ENCODE results near the gene TCHHL1. TPM values are rescaled to one million over a fixed set of nuclear protein-coding genes. Genes with fewer than 3 reads are reported as not detected.
A peak's percentile ranks its signal among the peaks of the same experiment; 100 is the strongest.

Gene TCHHL1
- total RNA-seq, 1 donor from 2014 or later = not detected

DNA sequence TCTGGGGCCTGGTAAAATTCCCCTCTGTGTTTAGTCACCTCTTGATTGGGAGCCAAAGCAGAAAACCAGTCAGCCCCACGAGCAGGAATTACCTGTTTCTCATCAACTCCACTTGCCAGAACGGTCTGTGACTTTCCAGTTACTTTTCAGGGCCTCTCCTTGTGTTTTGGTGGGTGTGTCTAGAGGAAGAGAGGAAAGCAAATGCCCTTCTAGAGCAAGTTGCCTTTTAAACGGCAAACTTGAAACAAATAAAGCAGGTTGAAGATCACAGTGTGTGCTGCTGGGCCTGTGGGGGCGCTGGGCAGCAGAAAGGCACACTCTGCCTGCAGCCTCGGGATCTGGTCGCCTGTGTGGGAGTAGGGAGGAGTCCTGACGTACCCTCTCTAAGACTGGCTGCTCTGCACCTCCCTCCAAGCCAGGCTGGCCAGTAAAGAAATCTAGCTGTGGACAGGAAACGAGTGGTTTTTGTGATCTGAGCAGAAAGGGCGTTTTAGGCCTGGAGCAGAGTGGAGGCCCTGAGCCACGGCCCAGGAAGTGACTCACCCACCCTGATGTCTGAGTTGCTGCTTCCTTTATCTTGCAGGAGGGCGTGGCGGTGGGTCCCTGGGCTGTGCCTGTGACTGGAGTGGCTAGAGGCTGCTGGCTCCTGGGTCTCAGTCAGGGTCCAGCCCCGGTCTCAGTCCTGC is 41.0 kb downstream of the TCHHL1 start:
- Histone ChIP-seq H3K4me1 (peaks cover 35% of the 10 kb centered on the region), H3K27me3 (no peaks in the 10 kb centered on the region), H3K36me3 (no peaks in the 10 kb centered on the region), H3K4me3 (peak overlapping the region; percentile 12 to 21), H3K27ac (peak overlapping the region; percentile 94), H3K9me3 (no peaks in the 10 kb centered on the region)
- peak in 1 of 2 donors; percentile 98 for DNase-seq (ENCODE audit: extremely low spot score in 2 of 2)
- TF ChIP-seq POLR2AphosphoS5 (IDR thresholded peaks at IDR 0.05; ENCODE audit: insufficient read depth in 1 of 2, low read depth in 1 of 2) (peak; percentile 78 to 96), POLR2A (IDR thresholded peaks at IDR 0.05) (peak in 1 of 2 donors; percentile 73)
- TF ChIP-seq, protein P1, sequence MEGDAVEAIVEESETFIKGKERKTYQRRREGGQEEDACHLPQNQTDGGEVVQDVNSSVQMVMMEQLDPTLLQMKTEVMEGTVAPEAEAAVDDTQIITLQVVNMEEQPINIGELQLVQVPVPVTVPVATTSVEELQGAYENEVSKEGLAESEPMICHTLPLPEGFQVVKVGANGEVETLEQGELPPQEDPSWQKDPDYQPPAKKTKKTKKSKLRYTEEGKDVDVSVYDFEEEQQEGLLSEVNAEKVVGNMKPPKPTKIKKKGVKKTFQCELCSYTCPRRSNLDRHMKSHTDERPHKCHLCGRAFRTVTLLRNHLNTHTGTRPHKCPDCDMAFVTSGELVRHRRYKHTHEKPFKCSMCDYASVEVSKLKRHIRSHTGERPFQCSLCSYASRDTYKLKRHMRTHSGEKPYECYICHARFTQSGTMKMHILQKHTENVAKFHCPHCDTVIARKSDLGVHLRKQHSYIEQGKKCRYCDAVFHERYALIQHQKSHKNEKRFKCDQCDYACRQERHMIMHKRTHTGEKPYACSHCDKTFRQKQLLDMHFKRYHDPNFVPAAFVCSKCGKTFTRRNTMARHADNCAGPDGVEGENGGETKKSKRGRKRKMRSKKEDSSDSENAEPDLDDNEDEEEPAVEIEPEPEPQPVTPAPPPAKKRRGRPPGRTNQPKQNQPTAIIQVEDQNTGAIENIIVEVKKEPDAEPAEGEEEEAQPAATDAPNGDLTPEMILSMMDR (IDR thresholded peaks at IDR 0.05) = peak in 1 of 3 experiments; percentile 46
- intact Hi-C loops (cut with DNase I) = no loop called here

DNA sequence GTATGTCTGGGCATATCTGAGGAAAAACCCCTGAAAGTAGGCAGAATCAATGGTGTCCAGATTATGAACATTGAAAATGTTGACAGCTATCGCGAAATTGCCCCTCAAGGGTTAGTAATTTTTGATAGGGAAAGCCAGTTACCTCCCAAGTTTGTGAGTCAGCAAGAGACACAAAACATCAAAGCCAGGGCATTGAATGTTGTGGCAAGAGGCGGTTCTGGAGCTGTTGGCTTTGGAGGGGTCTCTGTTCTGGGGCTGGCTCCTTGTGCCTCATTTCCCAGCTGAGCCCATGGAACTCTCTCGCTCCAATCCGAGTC is 41.5 kb downstream of the TCHHL1 start:
- Histone ChIP-seq H3K27ac (peak overlapping the region; percentile 94), H3K9me3 (no peaks in the 10 kb centered on the region), H3K4me3 (peak overlapping the region; percentile 12 to 21), H3K27me3 (no peaks in the 10 kb centered on the region), H3K4me1 (peaks cover 35% of the 10 kb centered on the region), H3K36me3 (no peaks in the 10 kb centered on the region)
- intact Hi-C loops (cut with DNase I) = no loop called here
- DNase-seq (ENCODE audit: extremely low spot score in 2 of 2) = no peak
- TF ChIP-seq POLR2AphosphoS5 (IDR thresholded peaks at IDR 0.05; ENCODE audit: insufficient read depth in 1 of 2, low read depth in 1 of 2) = no peak

- H3K4me3 ChIP-seq = no peak overlapping the region
- no peaks in the 10 kb centered on the region for H3K9me3 ChIP-seq
- DNase-seq (ENCODE audit: extremely low spot score in 2 of 2) = no peak
- no peaks in the 10 kb centered on the region for H3K36me3 ChIP-seq
- peaks cover 24% of the 10 kb centered on the region for H3K4me1 ChIP-seq
- intact Hi-C loops (cut with DNase I) = no loop called here
- no peak overlapping the region for H3K27ac ChIP-seq
- no peak for TF ChIP-seq POLR2A (IDR thresholded peaks at IDR 0.05)
- TF ChIP-seq POLR2AphosphoS5 (IDR thresholded peaks at IDR 0.05; ENCODE audit: insufficient read depth in 1 of 2, low read depth in 1 of 2) = no peak
- TF ChIP-seq, protein P1 (IDR thresholded peaks at IDR 0.05) = no peak
- H3K27me3 ChIP-seq = no peaks in the 10 kb centered on the region
Measured at GRCh38 chr1:152044386-152044785, 44.5 kb downstream of the TCHHL1 start.

GRCh38 chr1:152043870-152044269 is 45.0 kb downstream of the TCHHL1 start:
- TF ChIP-seq POLR2AphosphoS5 (IDR thresholded peaks at IDR 0.05; ENCODE audit: insufficient read depth in 1 of 2, low read depth in 1 of 2) (no peak), POLR2A (IDR thresholded peaks at IDR 0.05) (no peak)
- TF ChIP-seq, protein P1 (IDR thresholded peaks at IDR 0.05) = no peak
- DNase-seq (ENCODE audit: extremely low spot score in 2 of 2) = no peak
- Histone ChIP-seq H3K36me3 (no peaks in the 10 kb centered on the region), H3K27ac (no peak overlapping the region), H3K4me3 (no peak overlapping the region), H3K4me1 (peaks cover 23% of the 10 kb centered on the region), H3K27me3 (no peaks in the 10 kb centered on the region), H3K9me3 (no peaks in the 10 kb centered on the region)
- intact Hi-C loops (cut with DNase I) = no loop called here

DNA sequence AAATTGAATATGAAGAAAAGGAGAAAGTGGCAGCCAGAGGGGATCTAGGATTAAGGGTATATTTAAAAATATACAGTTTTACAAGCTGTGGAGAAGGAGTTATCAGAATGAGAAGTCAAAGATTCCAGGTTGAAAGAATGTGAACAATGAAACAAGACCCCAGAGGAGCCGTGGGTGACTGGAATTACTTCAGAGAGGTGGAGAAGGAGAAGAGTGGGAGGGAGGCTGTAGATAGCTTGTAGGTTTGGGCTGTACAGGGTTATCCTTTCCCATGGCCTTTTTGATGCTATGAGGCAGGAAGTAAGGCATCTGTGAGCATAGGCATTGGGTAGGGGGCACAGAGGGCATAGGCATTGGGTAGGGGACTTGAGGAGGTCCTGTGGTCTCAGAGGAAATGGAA is 46.8 kb downstream of the TCHHL1 start:
- Histone ChIP-seq H3K36me3 (no peaks in the 10 kb centered on the region), H3K4me1 (peaks cover 5% of the 10 kb centered on the region), H3K9me3 (no peaks in the 10 kb centered on the region), H3K4me3 (no peak overlapping the region), H3K27me3 (no peaks in the 10 kb centered on the region), H3K27ac (no peak overlapping the region)
- no peak for DNase-seq (ENCODE audit: extremely low spot score in 2 of 2)
- intact Hi-C loops (cut with DNase I) = no loop called here
- TF ChIP-seq POLR2A (IDR thresholded peaks at IDR 0.05) (no peak), POLR2AphosphoS5 (IDR thresholded peaks at IDR 0.05; ENCODE audit: insufficient read depth in 1 of 2, low read depth in 1 of 2) (no peak)
- TF ChIP-seq, protein P1 (IDR thresholded peaks at IDR 0.05) = no peak

Measured in vagina (tissue), 2 donors.